GM18868 (cell line): ENCODE measurements around the gene KLK14.

Source experiments
- ATAC-seq: cut with Tn5 transposase; IDR thresholded peaks from one replicate; pipeline ENCODE4 v1.9.1; 2021; ENCODE audit warnings: mild to moderate bottlenecking, moderate library complexity; ENCODE audit not compliant: unreplicated experiment

The KLK14 gene, protein sequence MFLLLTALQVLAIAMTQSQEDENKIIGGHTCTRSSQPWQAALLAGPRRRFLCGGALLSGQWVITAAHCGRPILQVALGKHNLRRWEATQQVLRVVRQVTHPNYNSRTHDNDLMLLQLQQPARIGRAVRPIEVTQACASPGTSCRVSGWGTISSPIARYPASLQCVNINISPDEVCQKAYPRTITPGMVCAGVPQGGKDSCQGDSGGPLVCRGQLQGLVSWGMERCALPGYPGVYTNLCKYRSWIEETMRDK

GRCh38 chr19:51082611-51083010, at the start of gene KLK14:
Gene KLK14 (minus strand): TSS chr19:51082887. CDS start chr19:51082614, 273 bp downstream.
- ATAC-seq = no peak

DNA sequence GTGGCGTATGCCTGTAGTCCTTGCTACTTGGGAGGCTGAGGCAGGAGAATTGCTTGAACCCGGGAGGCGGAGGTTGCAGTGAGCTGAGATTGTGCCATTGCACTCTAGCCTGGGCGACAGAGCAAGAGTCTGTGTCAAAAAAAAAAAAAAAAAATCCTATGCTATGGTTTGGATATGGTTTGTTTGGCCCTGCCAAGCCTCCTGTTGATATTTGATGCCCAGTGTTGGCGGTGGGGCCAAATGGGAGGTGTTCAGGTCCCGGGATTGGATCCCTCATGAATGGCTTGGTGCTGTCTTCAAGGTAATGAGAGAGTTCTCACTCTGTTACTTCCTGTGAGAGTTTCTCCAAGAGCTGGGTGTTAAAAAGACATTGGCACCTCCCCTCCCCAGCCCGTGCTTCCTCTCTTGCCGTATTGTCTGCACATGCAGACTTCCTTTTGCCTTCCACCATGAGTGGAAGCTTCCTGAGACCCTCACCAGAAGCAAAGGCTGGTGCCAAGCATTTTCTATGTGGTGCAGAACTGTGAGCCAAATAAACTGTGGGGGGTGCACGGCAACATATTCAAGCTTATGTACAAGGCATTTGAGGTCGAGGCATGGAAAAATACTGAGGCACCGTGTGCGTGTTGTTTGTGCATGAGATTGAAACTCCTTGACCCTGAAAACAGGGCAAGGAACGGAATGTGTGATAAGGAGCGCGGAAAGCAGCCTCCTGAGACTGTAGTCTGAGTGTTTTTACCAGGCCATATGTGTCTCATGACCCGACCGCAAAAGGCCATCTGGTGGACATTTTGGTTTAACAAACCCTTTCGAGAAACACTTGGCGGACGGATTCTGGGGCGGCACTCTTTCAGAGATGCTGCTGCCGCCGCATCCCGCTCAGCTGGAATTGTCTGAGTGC, 49.3 kb upstream of the KLK14 start:
- ATAC-seq = no peak

DNA sequence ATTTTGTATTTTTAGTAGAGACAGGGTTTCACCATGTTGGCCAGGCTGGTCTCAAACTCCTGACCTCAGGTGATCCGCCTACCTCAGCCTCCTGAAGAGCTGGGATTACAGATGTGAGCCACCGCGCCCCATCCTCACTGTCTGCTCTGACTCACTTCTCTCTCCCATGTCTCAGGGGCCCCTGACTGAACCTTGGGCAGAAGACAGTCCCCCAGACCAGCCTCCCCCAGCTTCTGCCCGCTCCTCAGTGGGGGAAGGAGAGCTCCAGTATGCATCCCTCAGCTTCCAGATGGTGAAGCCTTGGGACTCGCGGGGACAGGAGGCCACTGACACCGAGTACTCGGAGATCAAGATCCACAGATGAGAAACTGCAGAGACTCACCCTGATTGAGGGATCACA, 47.0 kb upstream of the KLK14 start:
- no peak for ATAC-seq

DNA sequence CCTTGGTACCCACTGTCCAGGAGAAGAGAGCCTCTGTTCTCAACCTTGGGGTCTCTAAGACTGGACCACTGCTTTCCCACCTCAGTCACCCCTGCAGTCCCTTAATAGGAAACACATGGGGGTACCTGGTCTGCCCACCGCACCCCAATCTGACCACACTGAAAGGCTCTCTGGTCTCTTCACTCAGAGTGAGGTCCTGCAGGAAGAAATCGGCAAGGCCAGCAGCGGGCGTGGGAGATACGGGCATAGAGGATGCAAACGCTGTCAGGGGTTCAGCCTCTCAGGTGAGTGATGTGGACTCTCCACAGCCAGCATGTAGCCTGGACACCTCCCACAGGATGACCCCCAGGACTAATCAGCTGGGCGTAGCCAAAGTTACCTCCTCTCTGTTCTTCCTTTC, 45.5 kb upstream of the KLK14 start:
- no peak for ATAC-seq

GRCh38 chr19:51127755-51128154, 45.1 kb upstream of the KLK14 start:
- ATAC-seq = no peak

DNA sequence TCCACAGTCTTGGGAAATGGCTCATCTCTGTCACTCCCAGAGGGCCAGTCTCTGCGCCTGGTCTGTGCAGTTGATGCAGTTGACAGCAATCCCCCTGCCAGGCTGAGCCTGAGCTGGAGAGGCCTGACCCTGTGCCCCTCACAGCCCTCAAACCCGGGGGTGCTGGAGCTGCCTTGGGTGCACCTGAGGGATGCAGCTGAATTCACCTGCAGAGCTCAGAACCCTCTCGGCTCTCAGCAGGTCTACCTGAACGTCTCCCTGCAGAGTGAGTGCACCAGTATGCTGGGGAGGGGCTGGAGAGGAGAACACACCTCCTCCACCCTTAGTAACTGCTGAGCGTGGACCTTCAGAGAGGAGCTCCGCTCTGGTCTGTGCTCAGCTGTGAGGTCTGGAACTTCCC, 44.3 kb upstream of the KLK14 start:
- no peak for ATAC-seq

- no peak for ATAC-seq
These were observed 42.9 kb upstream of the KLK14 start for GRCh38 chr19:51125421-51126075.

- no peak for ATAC-seq
These were observed 42.0 kb upstream of the KLK14 start, which contains the start of gene SIGLEC9 for GRCh38 chr19:51124729-51125128. Gene SIGLEC9 (plus strand): TSS chr19:51124906. CDS start chr19:51124975, 69 bp downstream.

GRCh38 chr19:51124216-51124615, 41.5 kb upstream of the KLK14 start:
- no peak for ATAC-seq

GRCh38 chr19:51123802-51124201, 41.1 kb upstream of the KLK14 start:
- ATAC-seq = no peak

DNA sequence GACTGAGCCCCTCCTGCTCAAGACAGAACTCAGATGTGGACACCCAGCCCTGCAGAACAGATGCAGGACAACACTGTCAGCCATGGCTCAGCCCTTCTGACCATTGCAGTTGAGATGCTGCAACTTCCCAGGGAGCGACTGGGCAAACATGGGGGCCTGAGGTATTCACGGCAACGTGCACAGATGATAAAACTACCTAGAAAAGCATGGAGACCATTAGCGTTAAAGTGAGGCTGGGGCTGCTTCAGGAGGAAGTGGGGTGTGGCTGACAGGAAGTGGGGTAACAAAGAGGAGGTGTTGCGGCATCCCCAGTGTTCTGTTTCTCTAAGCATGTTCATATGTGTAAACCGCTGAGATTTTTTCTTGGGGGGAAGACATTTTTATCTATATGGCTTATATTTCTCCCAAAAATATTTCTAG, 40.7 kb upstream of the KLK14 start:
- no peak for ATAC-seq

- no peak for ATAC-seq
These were observed 39.7 kb upstream of the KLK14 start for GRCh38 chr19:51122112-51122981.

GRCh38 chr19:51121257-51121656, 38.6 kb upstream of the KLK14 start:
- ATAC-seq = no peak

GRCh38 chr19:51120160-51120559, 37.5 kb upstream of the KLK14 start:
- no peak for ATAC-seq

GRCh38 chr19:51119611-51120010, 36.9 kb upstream of the KLK14 start:
- ATAC-seq = no peak

GRCh38 chr19:51119101-51119500, 36.4 kb upstream of the KLK14 start:
- no peak for ATAC-seq

GRCh38 chr19:51116736-51117286, 34.1 kb upstream of the KLK14 start:
- ATAC-seq = no peak

DNA sequence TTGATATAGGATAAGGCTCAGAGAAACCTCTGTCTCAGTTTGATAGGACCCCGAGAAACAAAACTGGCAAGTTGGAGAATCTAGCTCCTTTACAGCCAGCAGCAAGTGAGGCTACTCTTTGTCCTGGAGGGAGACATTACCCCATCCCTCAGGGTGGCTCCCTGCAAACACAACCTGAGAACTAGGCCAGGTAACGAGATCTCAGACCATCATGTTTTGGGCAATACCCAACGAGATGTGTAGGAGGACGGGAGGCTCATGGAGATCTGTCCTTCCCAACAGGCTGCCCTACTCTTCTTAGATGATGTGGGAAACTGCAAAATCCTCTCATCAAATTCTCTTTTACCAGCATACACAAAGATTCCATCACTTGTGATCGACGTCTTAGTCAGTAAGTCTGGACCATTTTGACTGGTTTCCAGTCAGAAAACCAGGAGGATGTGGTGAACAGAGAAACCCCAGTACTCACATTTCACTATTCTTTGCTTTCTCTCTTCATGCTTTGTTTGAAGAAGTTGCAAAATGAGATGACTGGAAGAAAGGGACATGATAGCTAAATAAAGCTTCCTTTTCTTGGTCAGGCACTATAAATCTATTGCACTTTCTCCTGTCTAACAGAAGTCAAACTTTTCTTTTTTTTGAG, 31.5 kb upstream of the KLK14 start:
- ATAC-seq = no peak

GRCh38 chr19:51111606-51112005, 28.9 kb upstream of the KLK14 start:
- ATAC-seq = no peak

DNA sequence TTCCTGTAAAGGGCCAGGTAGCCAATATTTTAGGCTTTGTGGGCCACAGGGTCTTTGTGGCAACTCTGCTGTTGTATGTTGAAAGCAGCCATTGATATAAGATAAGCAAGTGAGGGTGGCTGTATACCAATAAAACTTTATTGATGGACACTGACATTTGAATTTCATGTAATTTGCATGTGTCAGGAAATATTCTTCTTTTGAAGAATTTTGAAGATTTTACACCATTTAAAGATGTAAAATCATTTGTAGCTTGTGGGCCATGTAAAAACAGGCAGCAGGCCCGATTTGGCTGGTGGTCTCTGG, 27.9 kb upstream of the KLK14 start:
- ATAC-seq = no peak
